ENCODE measurements around the gene GCN1.

- TF ChIP-seq CTCF (conservative IDR thresholded peaks at IDR 0.05; ENCODE audit: low read length) = no peak
- TF ChIP-seq EZH2phosphoT487 (IDR thresholded peaks at IDR 0.05; ENCODE audit: borderline replicate concordance) = no peak
Observed at GRCh38 chr12:120238839-120239445, 44.4 kb upstream of the GCN1 start.

Data from Loucy (cell line).